Stimulated activated CD4-positive, alpha-beta T cell treated with anti-CD3 and anti-CD28 coated beads, TNF-alpha, amount 100 ng/mL, for 4 hours (primary cell): ENCODE data around the gene HECTD4.
A peak's percentile ranks its signal among the peaks of the same experiment; 100 is the strongest.
"Not testable (repeated sequence)": the region's sequence is repeated elsewhere in the genome, so short reads cannot be mapped to it uniquely, and the experiment has no call there.

ENCODE experiments used
- DNase-seq, 3 experiments: peaks; one replicate each; pipeline ENCODE4 v3.0.0-alpha.2; 2020; ENCODE audit warnings: low read depth in 3 of 3

The HECTD4 gene

GRCh38 chr12:112381883-112382796 is at the start of gene HECTD4:
TSS of gene HECTD4 (minus strand) at chr12:112382431. CDS start at chr12:112382128, 303 bp downstream.
- peak; percentile 85 to 95 (median 87) for DNase-seq

- no peak for DNase-seq
These were observed 49.7 kb upstream of the HECTD4 start for GRCh38 chr12:112431965-112432364.

- DNase-seq: no peak
These were observed 48.7 kb upstream of the HECTD4 start for GRCh38 chr12:112430929-112431328.

GRCh38 chr12:112427760-112428159 is 45.5 kb upstream of the HECTD4 start:
- no peak for DNase-seq

GRCh38 chr12:112425582-112426382 is 43.6 kb upstream of the HECTD4 start:
- DNase-seq: no peak

- no peak for DNase-seq
These were observed 41.9 kb upstream of the HECTD4 start for GRCh38 chr12:112424126-112424525.

GRCh38 chr12:112422531-112422930 is 40.3 kb upstream of the HECTD4 start:
- DNase-seq: no peak

GRCh38 chr12:112421363-112421762 is 39.1 kb upstream of the HECTD4 start:
- DNase-seq: no peak

GRCh38 chr12:112420740-112421139 is 38.5 kb upstream of the HECTD4 start:
- no peak for DNase-seq

GRCh38 chr12:112419297-112420133 is 37.3 kb upstream of the HECTD4 start:
- DNase-seq: peak in 1 of 3 experiments; percentile 10

- DNase-seq: peak; percentile 81 to 93 (median 86)
These were observed 36.5 kb upstream of the HECTD4 start, which contains the start of gene PTPN11 for GRCh38 chr12:112418608-112419296. TSS of gene PTPN11 (plus strand) at chr12:112418947. CDS start at chr12:112419112, 165 bp downstream.

- DNase-seq: no peak
These were observed 36.0 kb upstream of the HECTD4 start for GRCh38 chr12:112418273-112418607.

- not testable (repeated sequence) for DNase-seq
These were observed 33.2 kb upstream of the HECTD4 start for GRCh38 chr12:112415457-112415856.

GRCh38 chr12:112413855-112414625 is 31.8 kb upstream of the HECTD4 start:
- DNase-seq: no peak

- no peak for DNase-seq
These were observed 27.6 kb upstream of the HECTD4 start for GRCh38 chr12:112409906-112410244.

GRCh38 chr12:112409064-112409905 is 27.1 kb upstream of the HECTD4 start, which contains the start of gene RPL6:
TSS of gene RPL6 (minus strand) at chr12:112409605. CDS start at chr12:112408656, 949 bp downstream.
- DNase-seq: peak; percentile 58 to 60 (median 59)

- DNase-seq: no peak
These were observed 26.4 kb upstream of the HECTD4 start for GRCh38 chr12:112408621-112409020.

- DNase-seq: not testable (repeated sequence)
These were observed 25.5 kb upstream of the HECTD4 start for GRCh38 chr12:112407683-112408082.
